ENCODE measurements around the gene C4orf50.

Gene C4orf50

DNA sequence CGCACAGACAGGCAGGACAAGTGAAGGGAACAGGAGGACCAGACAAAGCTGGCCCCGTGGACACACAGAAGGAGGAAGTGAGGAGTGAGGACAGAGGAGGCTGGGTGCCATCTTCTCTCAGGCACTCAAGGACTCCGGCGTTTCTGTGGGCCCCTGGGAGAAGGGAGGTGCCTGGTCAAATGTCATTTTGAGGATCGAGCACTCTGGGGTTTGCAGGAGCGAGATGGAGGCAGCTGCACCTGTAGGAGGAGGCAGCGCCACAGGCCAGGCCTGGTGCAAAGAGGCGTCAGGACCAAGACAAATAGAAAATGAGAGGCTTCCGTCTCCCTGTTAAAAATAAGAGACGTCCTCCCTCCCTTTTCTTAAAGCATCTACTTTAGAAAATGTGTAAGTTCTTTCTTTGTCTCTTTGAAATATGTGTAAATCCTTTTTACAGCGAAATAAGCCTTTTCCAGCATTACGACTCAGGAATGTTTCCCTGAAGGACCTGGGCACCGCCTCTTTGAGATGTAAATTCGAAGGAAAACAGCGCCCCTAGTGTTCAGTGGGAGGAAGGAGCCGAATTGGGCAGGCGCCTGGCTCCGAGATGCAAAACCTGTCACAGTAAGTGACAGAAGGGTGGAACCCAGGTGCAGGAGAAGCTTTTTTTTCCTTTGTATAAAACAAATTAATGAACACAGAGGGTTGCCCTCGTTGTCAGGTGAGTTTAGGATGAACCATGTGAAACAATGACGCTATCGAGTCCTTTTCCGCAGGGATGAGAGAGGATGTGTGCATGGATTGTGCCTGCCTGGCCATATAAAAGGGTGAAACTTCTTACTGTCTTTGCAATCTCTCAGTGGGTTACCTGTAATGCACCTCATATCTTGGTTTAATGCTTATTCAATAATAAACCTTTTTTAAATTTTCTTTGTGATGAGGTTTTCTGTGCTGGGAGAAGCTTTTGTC is 1.4 kb upstream of the C4orf50 start:
- TF ChIP-seq, protein P1, sequence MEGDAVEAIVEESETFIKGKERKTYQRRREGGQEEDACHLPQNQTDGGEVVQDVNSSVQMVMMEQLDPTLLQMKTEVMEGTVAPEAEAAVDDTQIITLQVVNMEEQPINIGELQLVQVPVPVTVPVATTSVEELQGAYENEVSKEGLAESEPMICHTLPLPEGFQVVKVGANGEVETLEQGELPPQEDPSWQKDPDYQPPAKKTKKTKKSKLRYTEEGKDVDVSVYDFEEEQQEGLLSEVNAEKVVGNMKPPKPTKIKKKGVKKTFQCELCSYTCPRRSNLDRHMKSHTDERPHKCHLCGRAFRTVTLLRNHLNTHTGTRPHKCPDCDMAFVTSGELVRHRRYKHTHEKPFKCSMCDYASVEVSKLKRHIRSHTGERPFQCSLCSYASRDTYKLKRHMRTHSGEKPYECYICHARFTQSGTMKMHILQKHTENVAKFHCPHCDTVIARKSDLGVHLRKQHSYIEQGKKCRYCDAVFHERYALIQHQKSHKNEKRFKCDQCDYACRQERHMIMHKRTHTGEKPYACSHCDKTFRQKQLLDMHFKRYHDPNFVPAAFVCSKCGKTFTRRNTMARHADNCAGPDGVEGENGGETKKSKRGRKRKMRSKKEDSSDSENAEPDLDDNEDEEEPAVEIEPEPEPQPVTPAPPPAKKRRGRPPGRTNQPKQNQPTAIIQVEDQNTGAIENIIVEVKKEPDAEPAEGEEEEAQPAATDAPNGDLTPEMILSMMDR (IDR thresholded peaks at IDR 0.05; ENCODE audit: low read depth, low read length, missing control alignments), result peak; percentile 84
- DNase-seq (ENCODE audit: extremely low read depth, low read depth), result peak; percentile 10
- no peak overlapping the region for H3K4me3 ChIP-seq (replicated peaks; ENCODE audit: low read depth, low read length)

DNA sequence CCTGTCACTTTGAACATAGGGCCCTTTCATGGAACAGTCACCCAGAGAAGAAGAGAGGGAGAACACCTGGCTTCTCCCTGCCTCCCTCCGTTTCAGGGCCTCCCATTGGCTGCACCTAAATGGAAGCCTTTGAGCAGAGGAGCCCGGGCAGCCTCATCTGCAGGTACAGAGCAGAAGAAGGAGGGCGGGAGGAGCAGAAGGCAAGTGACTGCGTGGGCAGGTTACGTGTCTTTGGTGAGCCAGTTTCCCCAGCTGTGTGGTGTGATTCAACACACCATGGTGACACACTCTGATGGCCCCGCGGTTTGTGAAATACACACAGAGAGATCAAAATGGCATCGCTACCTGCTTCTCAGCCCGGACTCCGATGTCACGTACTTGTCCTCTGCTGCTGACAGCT is 431 bp downstream of the C4orf50 start:
- TF ChIP-seq, protein P1 (IDR thresholded peaks at IDR 0.05; ENCODE audit: low read depth, low read length, missing control alignments), result no peak
- no peak overlapping the region for H3K4me3 ChIP-seq (replicated peaks; ENCODE audit: low read depth, low read length)
- no peak for DNase-seq (ENCODE audit: extremely low read depth, low read depth)

DNA sequence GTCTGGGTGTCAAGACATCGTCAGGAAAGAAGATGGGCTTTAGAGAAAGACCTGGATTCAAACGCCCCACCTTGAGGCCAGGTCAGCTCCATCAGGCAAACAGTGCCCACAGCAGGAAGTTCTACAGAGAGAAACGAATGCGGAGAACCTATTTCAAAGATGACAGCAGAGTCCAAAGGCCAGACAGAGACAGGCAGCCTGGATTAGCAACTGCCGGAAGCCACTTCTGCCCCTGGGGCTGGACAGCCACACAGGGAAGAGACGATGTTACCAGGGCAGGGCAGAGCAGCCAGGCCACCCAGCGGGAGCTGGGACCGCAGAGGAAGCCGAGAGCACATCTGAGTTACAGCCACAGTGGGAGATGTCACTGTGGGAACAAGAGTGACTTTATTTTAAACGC is 1.2 kb downstream of the C4orf50 start:
- no peak for DNase-seq (ENCODE audit: extremely low read depth, low read depth)
- H3K4me3 ChIP-seq (replicated peaks; ENCODE audit: low read depth, low read length), result no peak overlapping the region
- TF ChIP-seq, protein P1 (IDR thresholded peaks at IDR 0.05; ENCODE audit: low read depth, low read length, missing control alignments), result no peak

DNA sequence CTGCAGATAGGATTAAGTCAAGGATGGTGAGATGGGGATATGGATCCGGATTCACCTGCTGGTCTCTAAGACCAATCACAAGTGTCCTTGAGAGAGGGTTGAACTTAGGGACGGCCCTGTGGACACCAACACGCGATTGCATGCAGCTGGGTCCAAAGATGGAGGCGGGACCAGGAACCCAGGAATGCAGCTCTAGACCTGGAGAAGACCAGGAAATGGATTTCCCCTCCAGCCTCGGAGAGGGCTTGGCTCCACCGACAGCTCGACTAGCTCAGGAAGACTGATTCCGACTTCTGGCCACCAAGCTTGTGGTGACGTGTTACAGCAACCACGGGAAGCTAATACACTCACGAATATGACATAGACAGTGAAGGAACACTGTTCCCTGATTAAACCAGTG is 4.7 kb downstream of the C4orf50 start:
- TF ChIP-seq, protein P1 (IDR thresholded peaks at IDR 0.05; ENCODE audit: low read depth, low read length, missing control alignments), result no peak
- no peak overlapping the region for H3K4me3 ChIP-seq (replicated peaks; ENCODE audit: low read depth, low read length)
- DNase-seq (ENCODE audit: extremely low read depth, low read depth), result no peak

DNA sequence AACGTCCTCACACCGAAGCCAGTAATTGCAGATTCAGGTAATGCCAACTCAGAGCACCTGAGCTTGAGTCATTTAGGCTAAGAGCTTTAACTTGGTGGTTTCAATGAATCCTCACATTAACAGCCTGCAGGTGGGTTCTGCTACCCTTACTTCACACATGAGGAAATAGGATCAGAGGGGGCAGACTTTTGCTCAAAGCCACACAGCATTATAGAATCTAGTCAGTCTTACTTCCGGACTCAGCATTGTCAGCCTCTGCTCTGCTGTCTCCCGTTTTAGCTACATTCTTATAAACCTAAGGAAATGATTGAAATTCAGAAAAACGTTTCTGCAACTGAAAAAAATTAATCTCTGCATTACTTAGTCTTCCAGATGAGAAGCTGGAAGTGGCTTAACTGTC is 6.0 kb downstream of the C4orf50 start:
- TF ChIP-seq, protein P1 (IDR thresholded peaks at IDR 0.05; ENCODE audit: low read depth, low read length, missing control alignments), result no peak
- H3K4me3 ChIP-seq (replicated peaks; ENCODE audit: low read depth, low read length), result no peak overlapping the region
- no peak for DNase-seq (ENCODE audit: extremely low read depth, low read depth)

DNA sequence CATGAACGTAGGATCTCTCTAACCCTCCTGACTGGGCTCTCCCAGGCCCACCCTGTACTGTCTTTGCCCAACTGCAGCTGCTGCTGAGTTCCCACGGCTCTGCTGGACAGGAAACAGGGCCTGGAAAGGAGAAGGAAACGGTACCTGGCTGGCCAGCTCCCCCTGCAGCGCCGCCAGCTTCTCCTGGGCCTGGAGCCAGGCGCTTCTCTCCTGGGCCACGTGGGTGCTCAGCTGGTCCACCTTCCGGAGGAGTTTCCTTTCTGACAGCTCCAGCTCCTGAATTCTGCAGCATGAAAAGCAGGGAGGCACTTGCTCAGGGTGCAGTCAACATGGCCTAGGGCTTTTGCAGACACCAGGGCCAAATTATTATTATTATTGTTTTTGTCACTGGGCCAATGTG is 6.5 kb downstream of the C4orf50 start:
- no peak for DNase-seq (ENCODE audit: extremely low read depth, low read depth)
- H3K4me3 ChIP-seq (replicated peaks; ENCODE audit: low read depth, low read length), result no peak overlapping the region

More for the DNA sequence above, 6.5 kb downstream of the C4orf50 start:
- TF ChIP-seq, protein P1 (IDR thresholded peaks at IDR 0.05; ENCODE audit: low read depth, low read length, missing control alignments), result no peak

All from HFF-Myc (cell line).